Transverse colon (tissue), 4 donors: ENCODE results near the gene TPPP. TPM values are rescaled to one million over a fixed set of nuclear protein-coding genes. Genes with fewer than 3 reads are reported as not detected.

ENCODE experiments used
- DNase-seq: peaks from one replicate; pipeline ENCODE4 v3.0.0-alpha.2; 2019
- H3K27ac ChIP-seq, 4 donors: fragments of 200-600 bp; sonication (generic); 2 replicates each; pipeline ENCODE4 v1.5.1; 2016 to 2018; ENCODE audit warnings: inconsistent platforms in 4 of 4
- H3K27me3 ChIP-seq: fragments of 200-600 bp; sonication (generic); 2 replicates; pipeline ENCODE4 v1.5.1; 2017; ENCODE audit warnings: inconsistent platforms
- H3K36me3 ChIP-seq, 4 donors: fragments of 200-600 bp; sonication (generic); 2 replicates each; pipeline ENCODE4 v1.5.1; 2017 to 2019; ENCODE audit warnings: inconsistent platforms in 4 of 4
- H3K4me1 ChIP-seq, 4 donors: fragments of 200-600 bp; sonication (generic); 2 replicates each; pipeline ENCODE4 v1.5.1; 2017 to 2020; ENCODE audit warnings: inconsistent platforms in 4 of 4
- H3K4me3 ChIP-seq, 4 donors: fragments of 200-600 bp; sonication (generic); 1 replicate in 1 of 4; 2 replicates in 3 of 4; pipeline versions ENCODE4 v1.5.1 to v1.6.1; 2017 to 2019; ENCODE audit warnings: inconsistent platforms in 4 of 4
- H3K9me3 ChIP-seq, 2 donors: fragments of 200-600 bp; sonication (generic); 2 replicates each; pipeline ENCODE4 v1.5.1; 2017 to 2019; ENCODE audit warnings: inconsistent platforms in 2 of 2
- EP300 ChIP-seq: sonication (generic); formaldehyde crosslinking; IDR thresholded peaks from one replicate; pipeline ENCODE4 v1.6.1; 2017; ENCODE audit warnings: antibody characterized with exemption, low read depth
- POLR2A ChIP-seq: fragments of 450-650 bp; IDR thresholded peaks from one replicate; pipeline ENCODE4 v1.6.1; 2016; ENCODE audit warnings: antibody characterized with exemption, mild to moderate bottlenecking, moderate library complexity
- POLR2AphosphoS5 ChIP-seq, 3 donors: sonication (generic); formaldehyde crosslinking; IDR thresholded peaks; one replicate each; pipeline ENCODE4 v1.6.1; 2016; ENCODE audit warnings: antibody characterized with exemption in 3 of 3
- WGBS, 2 donors: methylation state at CpG; one replicate each; pipeline ENCODE4 v1.1.5; 2018; ENCODE audit warnings: low coverage in 1 of 2; 5-methylcytosine and 5-hydroxymethylcytosine counted together
- in situ Hi-C, 4 donors: fragments of 200-750 bp; cut with MboI; loops; one replicate each; pipeline versions ENCODE4 v1.15.0 to v1.15.1; 2017; ENCODE audit warnings: low sequenced_read_pairs in 3 of 4, low pct_ligation_motif_present in 1 of 4, low pct_unique_long_range_greater_than_20kb in 1 of 4
- intact Hi-C: fragments of 100-400 bp; cut with DNase I; formaldehyde crosslinking; loops from one replicate; pipeline ENCODE4 v1.15.1; 2023; ENCODE audit warnings: low total_unique reads
- total RNA-seq, 4 donors: library from RNA; depleted of rRNA; stranded (reverse); fragments of >200 nt; gene quantifications; one replicate each; pipeline ENCODE4 v1.1.0, GENCODE V29; 2016
- TF ChIP-seq, protein P1 (sequence below), 5 experiments: fragments of 200-600 bp in 3 of 5; fragments of 450-650 bp in 2 of 5; sonication (generic) in 3 of 5; IDR thresholded peaks; 1 replicate in 2 of 5; 2 replicates in 3 of 5; pipeline ENCODE4 v1.5.1; 2016 to 2017; ENCODE audit warnings: antibody characterized with exemption in 5 of 5, inconsistent platforms in 3 of 5, mild to moderate bottlenecking in 2 of 5, moderate library complexity in 1 of 5

TPPP gene
- total RNA-seq, 4 donors from 2014 or later: 2.2 to 40.6 (median 4.1) TPM

DNA sequence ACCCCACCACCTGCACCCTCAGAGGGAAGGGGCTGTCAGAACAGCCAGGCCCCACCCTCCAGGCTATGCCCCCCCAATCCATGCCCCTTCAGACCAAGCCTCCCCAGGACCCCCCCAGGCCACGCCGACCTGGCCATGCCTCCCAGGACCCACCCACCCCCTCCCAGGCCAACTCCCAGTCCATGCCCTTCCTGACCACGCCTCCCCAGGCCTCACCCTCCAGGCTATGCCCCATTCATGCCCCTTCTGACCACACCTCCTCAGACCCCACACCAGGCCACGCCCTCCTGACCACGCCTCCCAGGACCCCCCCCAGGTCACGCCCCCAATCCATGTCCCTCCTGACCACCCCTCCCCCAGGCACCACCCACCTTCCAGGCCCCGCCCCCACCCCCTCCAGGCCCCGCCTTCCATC lies 27.6 kb downstream of the TPPP start:
- Histone ChIP-seq H3K4me3 (no peak overlapping the region), H3K27me3 (no peaks in the 10 kb centered on the region), H3K36me3 (no peaks in the 10 kb centered on the region), H3K27ac (no peak overlapping the region), H3K4me1 (peaks cover 6 to 14% (median 10%) of the 10 kb centered on the region in 4 donors), H3K9me3 (no peaks in the 10 kb centered on the region)
- no peak for DNase-seq
- WGBS, 2 donors: 84% methylated on average over 4 of the region's 8 CpGs; no CpG with 5 or more reads in 1 of the 2 donors
- in situ Hi-C loops (loop anchor here in 2 of 4 donors (10.0 to 25.0 kb wide), 2 partner anchors 239 to 247 kb away; no protein-coding TSS in a partner anchor), intact Hi-C loops (no loop called here)
- TF ChIP-seq EP300 (no peak), POLR2A (no peak), POLR2AphosphoS5 (IDR thresholded peaks at IDR 0.05) (no peak)
- TF ChIP-seq, protein P1, sequence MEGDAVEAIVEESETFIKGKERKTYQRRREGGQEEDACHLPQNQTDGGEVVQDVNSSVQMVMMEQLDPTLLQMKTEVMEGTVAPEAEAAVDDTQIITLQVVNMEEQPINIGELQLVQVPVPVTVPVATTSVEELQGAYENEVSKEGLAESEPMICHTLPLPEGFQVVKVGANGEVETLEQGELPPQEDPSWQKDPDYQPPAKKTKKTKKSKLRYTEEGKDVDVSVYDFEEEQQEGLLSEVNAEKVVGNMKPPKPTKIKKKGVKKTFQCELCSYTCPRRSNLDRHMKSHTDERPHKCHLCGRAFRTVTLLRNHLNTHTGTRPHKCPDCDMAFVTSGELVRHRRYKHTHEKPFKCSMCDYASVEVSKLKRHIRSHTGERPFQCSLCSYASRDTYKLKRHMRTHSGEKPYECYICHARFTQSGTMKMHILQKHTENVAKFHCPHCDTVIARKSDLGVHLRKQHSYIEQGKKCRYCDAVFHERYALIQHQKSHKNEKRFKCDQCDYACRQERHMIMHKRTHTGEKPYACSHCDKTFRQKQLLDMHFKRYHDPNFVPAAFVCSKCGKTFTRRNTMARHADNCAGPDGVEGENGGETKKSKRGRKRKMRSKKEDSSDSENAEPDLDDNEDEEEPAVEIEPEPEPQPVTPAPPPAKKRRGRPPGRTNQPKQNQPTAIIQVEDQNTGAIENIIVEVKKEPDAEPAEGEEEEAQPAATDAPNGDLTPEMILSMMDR (IDR thresholded peaks at IDR 0.05): no peak

GRCh38 chr5:664994-665360 lies 28.2 kb downstream of the TPPP start:
- Histone ChIP-seq H3K27me3 (no peaks in the 10 kb centered on the region), H3K4me1 (peaks cover 6 to 14% (median 10%) of the 10 kb centered on the region in 4 donors), H3K27ac (no peak overlapping the region), H3K9me3 (no peaks in the 10 kb centered on the region), H3K36me3 (no peaks in the 10 kb centered on the region), H3K4me3 (no peak overlapping the region)
- DNase-seq: no peak
- in situ Hi-C loops: loop anchor here in 2 of 4 donors (10.0 to 25.0 kb wide), 2 partner anchors 240 to 247 kb away; no protein-coding TSS in a partner anchor
- WGBS, 2 donors: 98% methylated on average over 20 of the region's 20 CpGs; no CpG with 5 or more reads in 1 of the 2 donors
- intact Hi-C loops: no loop called here
- TF ChIP-seq POLR2A (no peak), POLR2AphosphoS5 (IDR thresholded peaks at IDR 0.05) (no peak), EP300 (no peak)
- TF ChIP-seq, protein P1 (IDR thresholded peaks at IDR 0.05): no peak

- no peak for TF ChIP-seq EP300
- intact Hi-C loops: no loop called here
- WGBS, 2 donors: 56% methylated on average over 24 of the region's 24 CpGs; no CpG with 5 or more reads in 1 of the 2 donors
- in situ Hi-C loops: loop anchor here in 2 of 4 donors (10.0 to 25.0 kb wide), 2 partner anchors 240 to 248 kb away; no protein-coding TSS in a partner anchor
- no peaks in the 10 kb centered on the region for H3K27me3 ChIP-seq
- no peak overlapping the region for H3K4me3 ChIP-seq
- peak overlapping the region; percentile 13 to 39 (median 36) for H3K27ac ChIP-seq
- H3K36me3 ChIP-seq: no peaks in the 10 kb centered on the region
- H3K9me3 ChIP-seq: no peaks in the 10 kb centered on the region
- DNase-seq: peak; percentile 63
- H3K4me1 ChIP-seq: peaks cover 5 to 14% (median 10%) of the 10 kb centered on the region in 4 donors
Observed at GRCh38 chr5:664343-664993, 28.7 kb downstream of the TPPP start.

- TF ChIP-seq, protein P1 (IDR thresholded peaks at IDR 0.05): peak; percentile 11 to 82 (median 40)
- TF ChIP-seq POLR2AphosphoS5 (IDR thresholded peaks at IDR 0.05) (peak in 2 of 3 donors; percentile 35 to 47), POLR2A (no peak)
- Histone ChIP-seq H3K27me3 (no peaks in the 10 kb centered on the region), H3K27ac (peak overlapping the region; percentile 13 to 39 (median 37)), H3K4me1 (peaks cover 0 to 14% (median 7%) of the 10 kb centered on the region in 4 donors), H3K36me3 (no peaks in the 10 kb centered on the region), H3K4me3 (no peak overlapping the region), H3K9me3 (no peaks in the 10 kb centered on the region)
- 54% methylated on average over 33 of the region's 38 CpGs; no CpG with 5 or more reads in 1 of the 2 donors for WGBS, 2 donors
- in situ Hi-C loops: loop anchor here in 2 of 4 donors (10.0 to 25.0 kb wide), 2 partner anchors 241 to 249 kb away; no protein-coding TSS in a partner anchor
- peak; percentile 88 for DNase-seq
- intact Hi-C loops: no loop called here
Observed at GRCh38 chr5:663436-664342, 29.5 kb downstream of the TPPP start.
